DMS 273 (cell line): Measurements from ENCODE around the gene PLXDC1.

Experiments
- DNase-seq: peaks from one replicate; lab custom pipeline; 2025; ENCODE audit not compliant: unreplicated experiment; lab: John Stamatoyannopoulos, UW

The PLXDC1 gene

DNA sequence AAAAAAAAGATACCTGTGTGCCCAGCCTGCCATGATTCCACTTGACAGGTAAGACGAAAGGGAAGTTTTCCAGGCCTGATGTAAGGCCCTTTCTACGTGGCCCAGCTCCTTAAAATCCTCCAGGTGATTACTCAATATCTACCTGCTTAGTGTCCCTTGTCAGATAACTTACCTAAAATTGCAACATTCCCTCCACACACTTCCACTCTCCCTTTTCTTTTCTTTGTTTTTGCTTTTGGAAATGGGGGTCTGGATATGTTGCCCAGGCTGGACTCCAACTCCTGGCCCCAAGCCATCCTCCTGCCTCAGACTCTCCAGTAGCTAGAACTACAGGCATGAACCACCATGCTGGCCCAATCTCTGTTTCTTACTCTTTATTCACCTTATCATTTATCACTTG lies 7.2 kb upstream of the PLXDC1 start:
- DNase-seq = no peak

DNA sequence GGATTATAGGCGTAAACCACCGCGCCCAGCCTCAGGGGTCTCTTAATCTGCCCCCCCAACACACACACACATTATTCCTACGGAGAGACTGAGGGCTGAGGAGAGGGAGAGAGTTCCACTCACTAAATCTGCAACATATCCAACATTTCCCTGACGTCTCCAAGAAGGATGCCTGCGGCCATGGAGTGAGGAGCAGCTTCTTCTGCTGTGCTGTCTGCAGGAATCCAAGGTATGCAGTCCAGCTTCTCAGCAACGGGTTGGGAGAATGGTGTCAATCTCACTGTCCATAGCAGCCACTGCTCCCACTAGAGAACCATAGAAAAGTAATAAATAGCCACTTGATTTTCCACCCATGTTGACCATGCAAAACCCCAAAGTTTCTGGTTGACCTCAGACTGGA lies 5.1 kb upstream of the PLXDC1 start:
- DNase-seq = no peak

DNA sequence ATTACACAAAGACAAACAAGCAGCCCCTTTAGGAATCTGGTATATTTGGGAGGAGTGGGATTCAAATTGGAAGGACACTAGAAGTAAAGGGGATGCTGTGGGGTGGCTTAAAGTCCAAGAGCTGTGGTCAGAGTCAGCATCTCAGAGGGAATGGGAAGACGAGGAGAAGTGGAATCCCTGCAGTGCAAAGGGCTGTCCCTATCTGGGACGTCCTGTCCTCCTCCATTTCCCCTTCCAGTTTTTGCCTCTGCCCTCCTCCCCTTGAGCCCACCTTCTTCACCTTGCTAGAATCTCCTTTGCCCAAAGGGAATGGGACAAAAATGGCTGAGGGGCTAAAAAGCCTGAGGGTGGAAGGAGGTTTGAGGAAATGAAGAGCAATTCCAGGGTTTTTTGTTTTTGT lies 4.2 kb upstream of the PLXDC1 start:
- no peak for DNase-seq

DNA sequence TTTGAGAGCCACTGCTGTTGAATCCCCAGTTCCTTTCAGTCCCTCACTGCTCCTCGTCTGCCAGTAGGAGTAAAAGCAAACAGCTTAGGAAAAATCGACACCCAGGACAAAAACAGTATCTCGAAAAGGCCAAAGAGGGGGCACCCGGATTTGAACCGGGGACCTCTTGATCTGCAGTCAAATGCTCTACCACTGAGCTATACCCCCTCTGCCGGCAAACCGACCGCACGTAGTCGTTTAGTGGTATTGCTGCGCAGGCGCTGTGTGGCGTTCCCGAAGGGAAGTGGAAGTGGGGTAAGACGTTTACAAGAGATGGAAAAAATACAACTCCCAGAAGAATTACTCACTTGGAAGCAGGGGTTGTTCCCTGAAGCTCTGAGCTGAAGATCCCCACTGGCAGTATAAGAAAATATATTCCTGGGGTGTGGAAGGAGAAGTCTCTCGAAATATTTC lies 2.2 kb upstream of the PLXDC1 start:
- DNase-seq = peak; percentile 94

DNA sequence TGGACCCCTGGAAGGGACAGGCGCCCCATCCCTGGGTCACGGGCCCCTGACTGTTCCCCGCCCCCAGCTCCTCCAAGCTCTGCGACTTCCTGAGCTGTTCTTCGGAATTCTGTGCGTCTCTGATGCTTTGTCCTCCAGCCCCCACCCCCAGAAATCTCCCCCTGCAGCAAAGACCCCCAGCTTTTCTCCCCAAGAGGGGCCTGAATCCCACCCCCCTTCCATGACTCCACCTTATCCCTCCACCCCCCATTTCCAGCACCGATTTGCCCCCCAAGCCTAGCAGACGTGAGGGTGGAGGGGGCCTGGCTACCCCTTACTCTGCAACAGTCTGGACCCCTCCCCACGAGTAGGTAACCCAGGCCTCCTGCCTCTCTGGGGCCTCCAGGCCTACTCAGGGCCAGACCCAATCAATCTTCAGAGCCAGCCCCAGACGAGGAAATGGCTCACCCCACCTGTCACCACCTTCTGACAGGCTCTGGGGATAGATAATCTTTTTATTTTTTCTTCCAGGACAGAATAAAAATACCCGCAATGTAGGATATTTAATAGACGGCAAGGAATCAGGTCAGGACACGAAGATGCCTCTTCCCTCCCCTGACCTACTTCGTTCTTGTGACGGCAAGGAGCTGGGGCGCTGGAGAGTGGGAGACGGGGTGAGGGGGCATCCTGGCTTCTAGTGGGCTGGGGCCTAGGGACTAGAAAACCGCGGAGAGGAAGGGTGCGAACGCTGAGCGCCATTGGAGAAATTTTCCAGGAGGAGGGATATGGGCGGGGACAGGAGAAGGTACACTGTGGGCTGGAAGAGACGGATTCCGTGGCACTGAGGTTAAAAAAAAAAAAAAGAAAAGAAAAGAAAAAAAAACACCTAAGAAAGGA lies 744 bp upstream of the PLXDC1 start:
- peak; percentile 70 for DNase-seq

DNA sequence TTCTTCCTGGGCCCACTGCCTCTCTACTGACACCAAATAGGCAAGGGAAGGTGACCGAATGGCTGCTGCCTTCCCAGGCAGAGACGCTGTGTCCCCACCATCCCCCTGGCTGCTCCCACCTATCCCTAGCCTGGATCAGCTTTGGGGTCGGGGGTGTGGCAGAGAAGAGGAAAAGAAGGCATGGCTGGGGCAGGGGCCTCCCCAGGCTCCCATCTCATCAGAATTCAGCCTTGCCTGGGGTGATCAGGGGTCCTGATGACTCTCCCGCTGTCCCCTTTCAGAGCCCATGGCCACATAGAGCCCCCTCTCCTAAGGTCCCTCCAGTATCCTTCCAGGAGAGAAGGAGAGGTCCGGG lies 665 bp downstream of the PLXDC1 start:
- no peak for DNase-seq

DNA sequence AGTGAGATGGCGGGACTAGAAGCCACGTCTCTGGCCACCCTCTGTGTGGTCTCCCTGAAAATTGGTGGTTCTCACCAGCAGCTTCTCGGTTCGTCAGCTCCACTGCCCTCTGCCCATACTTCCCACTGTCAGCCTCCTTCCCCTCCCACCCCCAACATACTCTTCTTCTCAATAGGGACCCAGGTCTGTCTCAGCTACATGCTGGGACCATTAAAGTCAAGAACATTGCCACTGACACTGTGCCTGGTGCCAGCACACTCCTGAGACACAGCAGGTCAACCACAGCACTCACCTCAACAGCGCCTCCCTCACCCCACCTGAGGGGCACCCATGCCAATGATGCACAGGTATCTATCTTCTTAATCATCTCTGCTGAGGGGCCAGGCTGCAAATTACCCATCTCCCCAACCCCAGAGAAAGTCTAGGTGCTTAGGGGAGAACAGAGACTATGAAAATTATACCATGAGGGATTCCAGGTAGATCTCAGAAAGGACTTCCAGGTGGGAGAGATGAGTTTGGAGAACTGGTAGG lies 1.3 kb downstream of the PLXDC1 start:
- no peak for DNase-seq

DNA sequence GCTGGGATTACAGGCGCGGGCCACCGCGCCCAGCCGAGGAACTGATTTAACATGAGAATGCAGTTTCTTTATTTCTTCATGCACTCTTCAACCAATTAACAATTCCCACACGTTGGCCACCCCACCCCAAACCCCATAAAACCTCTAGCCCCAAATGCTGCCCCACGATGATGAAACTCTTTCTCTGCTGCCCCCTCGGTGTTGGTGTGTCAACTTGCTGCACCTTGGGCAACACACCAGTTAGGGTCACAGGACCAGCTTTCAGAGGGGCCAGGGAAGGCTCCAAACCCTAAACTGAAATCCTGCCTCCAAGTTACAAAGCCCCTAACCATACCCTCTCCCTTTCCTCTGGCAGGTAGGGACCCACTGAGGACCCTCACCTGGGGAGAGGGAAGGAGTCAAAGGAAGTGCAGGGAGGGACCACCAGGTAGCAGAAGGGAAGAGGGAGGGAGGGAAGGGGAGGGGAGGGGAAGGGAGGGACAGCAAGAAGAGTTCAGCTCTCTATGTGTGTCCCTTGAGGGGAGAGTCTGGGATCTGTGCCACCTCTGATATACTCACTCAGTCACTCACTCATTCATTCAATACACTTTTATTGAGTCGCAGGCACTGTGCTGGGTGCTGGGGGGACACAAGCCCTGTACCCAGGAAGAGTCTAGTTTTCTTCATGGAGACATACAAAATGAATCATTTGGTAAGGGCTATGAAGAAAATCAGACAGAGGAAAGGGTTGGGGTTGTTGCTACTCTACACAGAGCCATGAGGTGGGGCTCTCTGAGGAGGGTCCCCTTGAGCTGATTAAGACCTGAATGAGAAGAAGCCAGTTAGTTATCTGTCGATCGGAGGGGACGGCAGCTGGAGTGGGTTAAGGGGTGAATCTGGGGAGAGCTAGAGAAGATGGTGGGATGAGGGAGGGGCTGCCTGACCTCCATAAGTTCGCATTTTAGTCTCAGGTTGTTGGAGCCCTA lies 3.9 kb downstream of the PLXDC1 start:
- no peak for DNase-seq

DNA sequence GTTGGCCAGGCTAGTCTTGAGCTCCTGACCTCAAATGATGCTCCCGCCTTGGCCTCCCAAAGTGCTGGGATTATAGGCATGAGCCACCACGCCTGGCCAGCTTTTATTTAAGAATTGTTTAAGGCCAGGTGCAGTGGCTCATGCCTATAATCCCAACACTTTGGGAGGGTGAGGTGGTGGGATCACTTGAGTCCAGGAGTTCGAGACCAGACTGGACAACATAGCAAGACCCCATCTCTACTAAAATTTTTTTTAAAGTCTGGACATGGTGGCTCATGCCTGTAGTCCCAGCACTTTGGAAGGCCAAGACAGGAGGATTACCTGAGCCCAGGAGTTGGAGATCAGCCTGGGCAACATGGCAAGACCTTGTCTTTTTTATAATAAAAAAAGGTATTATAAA lies 5.2 kb downstream of the PLXDC1 start:
- no peak for DNase-seq

DNA sequence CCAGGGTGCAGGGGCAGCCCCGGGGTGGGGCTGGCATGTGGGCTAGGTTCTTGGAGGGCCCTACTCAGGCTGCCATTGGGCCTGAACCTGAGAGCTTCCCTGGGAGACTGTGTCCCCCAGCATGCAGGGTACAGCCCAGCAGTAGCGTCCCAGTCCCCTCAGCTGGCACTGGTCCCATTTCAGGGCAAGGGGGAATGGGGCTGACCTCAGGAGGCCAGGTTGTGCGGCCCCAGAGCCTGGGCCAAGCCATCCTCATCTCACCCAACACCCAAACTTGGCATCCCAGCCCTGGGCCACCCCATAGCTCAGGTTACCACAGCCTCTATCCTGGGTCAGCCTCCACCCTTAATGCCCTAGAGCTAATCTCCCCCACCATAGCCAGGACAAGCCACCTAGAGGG lies 6.3 kb downstream of the PLXDC1 start:
- DNase-seq = no peak

DNA sequence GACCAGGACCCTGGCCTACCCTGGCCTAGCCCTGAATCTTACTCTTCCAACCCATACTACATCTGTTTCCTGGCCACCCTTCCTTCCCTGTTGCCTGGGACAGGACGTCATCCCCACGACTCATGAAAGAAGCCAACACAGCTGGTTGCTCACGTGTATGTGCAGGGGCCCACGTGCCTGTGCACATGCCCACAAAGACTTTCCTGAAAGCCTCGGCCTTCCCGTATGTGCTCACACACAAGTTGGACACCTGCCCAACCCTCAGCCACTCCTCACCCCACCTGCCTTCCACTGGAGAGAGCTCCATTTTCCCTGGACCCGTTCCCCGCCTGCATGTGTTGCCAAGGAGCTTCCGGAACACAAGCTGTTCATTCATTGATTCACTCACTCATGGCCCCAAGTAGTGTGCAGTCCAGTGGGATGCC lies 7.0 kb downstream of the PLXDC1 start:
- DNase-seq = peak; percentile 95

DNA sequence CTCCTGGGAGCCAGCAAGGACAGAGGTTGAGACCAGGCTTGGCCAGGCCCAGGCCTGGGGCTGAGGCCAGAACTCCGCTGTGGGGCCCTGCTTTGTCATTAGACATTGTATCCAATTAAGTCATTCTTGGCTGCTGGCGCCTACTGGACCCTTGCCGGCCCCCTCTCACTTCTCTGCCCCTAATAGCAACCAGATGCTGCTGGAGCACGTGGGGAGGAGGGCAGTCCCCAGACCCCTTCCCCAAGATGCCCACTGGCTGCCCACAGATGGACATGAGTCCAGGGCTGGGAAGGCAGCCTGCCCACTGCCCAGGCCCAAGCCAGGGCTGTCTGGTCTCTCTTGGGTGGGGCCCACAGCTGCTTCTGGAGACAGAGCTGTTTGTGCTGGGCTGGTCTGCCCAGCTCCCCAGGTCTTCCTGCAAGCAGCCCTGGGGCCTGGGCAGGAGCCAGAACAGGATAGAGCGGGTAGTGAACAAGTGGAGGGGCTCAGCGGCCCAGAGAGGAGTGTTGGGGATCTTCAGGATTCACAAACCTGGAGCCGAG lies 7.8 kb downstream of the PLXDC1 start:
- no peak for DNase-seq

DNA sequence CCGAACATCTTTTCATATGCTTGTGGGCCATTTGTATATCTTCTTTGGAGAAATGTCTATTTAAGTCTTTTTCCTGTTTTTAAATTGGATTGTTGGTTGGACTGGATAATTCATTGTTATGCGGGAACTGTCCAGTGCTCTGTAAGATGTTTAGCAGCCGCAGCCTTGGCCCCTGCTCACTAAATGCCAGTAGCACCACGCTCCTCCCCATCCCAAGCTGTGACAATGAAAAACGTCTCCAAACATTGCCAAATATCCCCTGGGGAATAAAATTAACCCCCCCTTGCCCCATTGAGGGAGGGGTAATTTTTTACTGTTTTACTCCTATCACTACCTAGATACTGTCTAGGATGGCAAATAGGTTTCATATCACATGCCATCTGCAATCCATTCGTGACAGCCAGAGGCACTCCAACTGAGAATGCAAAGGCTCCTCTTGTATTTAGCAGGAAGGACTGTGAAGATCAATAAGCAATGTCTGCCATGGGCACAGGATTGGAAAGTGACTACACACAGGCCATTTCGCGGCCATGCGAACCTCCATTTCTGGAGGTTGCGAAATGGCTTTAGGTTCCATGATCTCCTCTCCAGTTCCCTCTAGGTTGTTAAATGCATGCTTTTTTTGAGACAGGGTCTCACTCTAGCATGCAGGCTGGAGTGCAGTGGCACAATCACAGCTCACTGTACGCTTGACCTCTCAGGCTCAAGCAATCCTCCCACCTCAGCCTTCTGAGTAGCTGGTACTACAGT lies 9.3 kb downstream of the PLXDC1 start:
- DNase-seq = no peak

DNA sequence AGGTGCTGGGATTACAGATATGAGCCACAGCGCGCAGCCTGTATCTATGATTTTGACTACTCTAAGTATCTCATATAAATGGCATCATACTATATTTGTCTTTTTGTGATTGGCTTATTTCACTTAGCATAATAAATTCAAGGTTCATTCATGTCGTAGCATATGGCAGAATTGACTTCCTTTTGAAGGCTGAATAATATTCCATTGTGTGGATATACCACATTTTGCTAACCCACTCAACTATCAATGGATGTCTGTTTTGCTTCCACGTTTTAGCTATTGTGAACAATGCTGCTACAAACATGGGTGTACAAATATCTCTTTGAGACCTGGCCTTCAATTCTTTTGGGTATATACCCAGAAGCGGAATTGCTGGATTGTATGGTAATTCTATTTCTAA lies 10.1 kb downstream of the PLXDC1 start:
- no peak for DNase-seq

DNA sequence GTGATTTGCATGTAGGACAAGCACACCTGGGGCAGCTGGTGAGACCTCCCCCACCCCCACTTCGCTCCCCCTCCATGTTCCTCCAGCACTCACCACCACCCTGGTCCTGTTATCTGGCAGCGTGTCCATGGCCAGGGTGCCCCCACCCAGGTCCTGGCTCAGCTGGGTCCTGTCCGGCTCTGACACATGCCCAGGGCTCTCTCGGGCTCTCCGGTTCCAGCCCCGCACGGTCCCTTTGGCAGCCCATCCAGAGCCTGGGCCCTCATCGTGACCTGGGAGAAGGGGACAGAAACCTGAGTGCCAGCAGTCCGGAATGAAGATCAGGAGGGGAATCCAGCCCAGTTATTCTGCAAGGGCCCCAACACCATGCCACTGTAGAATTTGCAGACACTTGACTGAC lies 11.9 kb downstream of the PLXDC1 start:
- DNase-seq = no peak

DNA sequence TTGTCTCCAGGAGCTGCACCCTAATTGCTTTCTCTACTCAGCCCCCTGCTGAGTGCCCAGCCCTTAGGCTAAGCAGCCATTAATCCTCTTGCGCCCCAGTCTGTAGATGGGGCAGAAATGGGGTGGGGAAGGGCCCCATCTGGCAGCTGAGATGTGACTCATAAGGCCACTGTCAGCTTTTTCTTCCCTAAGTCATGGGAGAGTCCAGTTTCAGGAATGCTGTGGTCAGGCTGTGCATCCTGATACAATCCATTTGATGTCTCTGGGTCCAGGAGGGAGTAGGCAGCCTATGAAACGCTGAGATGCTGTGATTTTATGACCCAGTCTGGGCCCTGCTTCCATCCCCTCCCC lies 12.3 kb downstream of the PLXDC1 start:
- DNase-seq = no peak

DNA sequence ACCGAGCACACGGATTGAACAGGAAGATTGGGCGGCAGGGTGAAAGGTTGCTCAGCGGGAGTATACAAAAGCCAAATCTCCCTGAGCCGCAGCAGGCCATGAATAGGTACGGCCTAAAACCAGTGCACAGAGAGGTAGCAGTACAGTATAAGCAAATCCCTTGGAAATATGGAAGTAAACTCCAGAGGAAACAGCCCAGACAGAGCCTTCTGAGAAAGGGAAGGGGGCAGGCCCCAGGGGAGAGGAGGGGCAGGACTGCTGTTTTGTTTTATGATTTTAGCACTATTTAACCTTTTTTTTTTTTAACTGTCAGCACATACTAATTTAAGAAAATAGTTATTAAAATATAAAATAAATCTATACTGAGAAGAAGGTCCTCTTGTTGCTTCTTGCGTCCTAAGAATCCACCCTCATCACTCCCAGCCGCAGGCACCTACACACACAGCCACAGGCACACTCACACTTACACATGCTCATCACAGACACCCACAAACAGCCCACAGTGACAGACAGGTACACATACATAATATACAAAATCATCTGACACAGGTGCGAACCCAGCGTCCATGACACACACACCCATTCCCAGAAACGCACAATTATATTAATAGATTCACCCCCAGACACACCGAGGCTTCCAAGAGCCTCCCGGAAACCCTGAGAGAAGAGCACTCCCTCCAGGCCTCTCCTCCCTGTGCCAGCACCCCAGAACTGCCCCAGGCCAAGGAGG lies 12.8 kb downstream of the PLXDC1 start:
- DNase-seq = no peak

DNA sequence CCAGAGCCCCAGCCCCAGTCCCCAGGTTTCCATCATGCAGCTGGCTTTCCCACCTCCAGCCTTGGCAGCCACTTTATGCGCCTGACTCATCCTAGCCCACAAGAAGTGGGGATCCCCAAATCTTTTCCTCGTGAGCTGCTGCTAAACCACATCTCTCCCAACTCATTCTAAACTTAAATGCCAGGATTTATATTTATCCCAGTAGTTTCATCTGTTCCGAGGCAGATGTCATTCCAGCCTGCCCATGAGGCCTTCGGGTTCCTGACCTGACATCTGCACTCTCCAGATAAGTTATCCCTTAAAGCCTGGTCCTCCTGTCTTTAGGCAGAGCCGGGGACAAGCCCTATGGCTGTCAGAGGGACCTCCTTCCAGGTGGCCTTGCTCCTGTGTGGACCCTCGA lies 16.6 kb downstream of the PLXDC1 start:
- no peak for DNase-seq

DNA sequence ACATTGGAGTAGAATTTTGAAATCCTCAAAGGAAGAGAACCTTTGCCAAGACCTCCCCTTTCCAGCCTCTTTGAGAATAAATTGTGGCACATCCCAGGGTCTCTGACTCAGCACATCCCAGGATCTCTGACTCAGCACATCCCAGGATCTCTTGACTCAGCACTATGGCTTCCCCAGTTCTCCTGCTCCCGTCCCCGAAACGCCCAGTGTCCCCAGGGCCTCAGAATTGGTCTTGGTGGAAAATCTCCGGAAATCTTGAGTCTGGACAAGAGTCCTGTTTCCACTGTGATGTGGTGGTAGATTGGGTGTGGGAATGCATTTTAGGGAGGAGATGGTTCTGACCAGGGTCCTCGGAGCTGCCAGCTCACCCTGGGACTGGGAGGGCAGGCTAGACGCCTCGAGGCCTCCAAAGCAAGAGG lies 19.2 kb downstream of the PLXDC1 start:
- no peak for DNase-seq

DNA sequence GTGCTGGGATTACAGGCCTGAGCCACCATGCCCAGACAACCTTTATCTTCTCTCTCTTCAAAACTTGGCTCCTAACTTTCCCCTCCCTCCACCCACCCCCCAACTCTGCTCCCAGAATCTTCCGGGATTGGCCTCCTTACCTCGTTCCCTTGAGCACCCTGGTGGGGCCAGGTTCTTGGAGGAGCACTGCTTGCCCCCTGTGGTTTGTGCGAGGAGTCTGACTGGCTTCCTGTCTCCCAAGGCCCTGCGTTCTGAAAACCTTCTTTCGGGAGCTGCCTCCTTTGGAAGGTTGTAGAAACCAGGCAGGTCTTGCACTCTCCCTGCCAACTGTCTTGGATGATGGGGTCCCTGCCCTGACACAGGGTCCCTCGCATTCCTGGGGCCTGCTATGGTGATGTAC lies 19.8 kb downstream of the PLXDC1 start:
- DNase-seq = no peak
